ENCODE data around the gene MYEOV.

MYEOV gene

DNA sequence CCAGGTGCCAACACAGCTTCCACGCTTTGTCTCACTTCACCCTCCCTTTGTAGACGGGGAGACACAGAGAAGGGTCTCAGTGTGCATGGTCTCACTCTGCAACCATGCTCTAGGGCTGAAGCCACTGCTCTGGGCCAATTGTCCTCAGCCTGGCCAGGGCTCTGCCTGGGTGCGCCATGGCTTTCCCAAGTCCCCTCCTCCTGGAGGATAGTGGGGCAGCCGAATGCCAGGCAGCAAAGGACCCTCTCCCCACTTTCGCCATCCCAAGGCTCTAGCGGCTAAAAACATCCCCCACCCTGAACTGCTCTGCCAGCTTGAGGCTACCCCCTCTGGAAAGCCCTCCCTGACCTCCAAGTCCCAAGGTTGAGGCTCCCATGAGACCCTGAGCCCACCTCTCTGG, 20.4 kb upstream of the MYEOV start:
- Histone ChIP-seq H3K9me3 (ENCODE audit: control insufficient read depth, insufficient read depth, low read depth, low read length) (no peaks in the 10 kb centered on the region), H3K27ac (ENCODE audit: extremely low read depth, low read depth, low read length) (no peak overlapping the region), H3K36me3 (ENCODE audit: control insufficient read depth in 2 of 2, insufficient read depth in 1 of 2, low read length in 2 of 2) (no peaks in the 10 kb centered on the region), H3K4me1 (ENCODE audit: control insufficient read depth, insufficient read depth, low read length) (no peaks in the 10 kb centered on the region), H3K4me3 (ENCODE audit: low read depth, low read length) (no peak overlapping the region)
- no peak for TF ChIP-seq ZNF670 (tag by site-specific recombination; IDR thresholded peaks at IDR 0.05; ENCODE audit: low read depth)
- TF ChIP-seq, protein P1, sequence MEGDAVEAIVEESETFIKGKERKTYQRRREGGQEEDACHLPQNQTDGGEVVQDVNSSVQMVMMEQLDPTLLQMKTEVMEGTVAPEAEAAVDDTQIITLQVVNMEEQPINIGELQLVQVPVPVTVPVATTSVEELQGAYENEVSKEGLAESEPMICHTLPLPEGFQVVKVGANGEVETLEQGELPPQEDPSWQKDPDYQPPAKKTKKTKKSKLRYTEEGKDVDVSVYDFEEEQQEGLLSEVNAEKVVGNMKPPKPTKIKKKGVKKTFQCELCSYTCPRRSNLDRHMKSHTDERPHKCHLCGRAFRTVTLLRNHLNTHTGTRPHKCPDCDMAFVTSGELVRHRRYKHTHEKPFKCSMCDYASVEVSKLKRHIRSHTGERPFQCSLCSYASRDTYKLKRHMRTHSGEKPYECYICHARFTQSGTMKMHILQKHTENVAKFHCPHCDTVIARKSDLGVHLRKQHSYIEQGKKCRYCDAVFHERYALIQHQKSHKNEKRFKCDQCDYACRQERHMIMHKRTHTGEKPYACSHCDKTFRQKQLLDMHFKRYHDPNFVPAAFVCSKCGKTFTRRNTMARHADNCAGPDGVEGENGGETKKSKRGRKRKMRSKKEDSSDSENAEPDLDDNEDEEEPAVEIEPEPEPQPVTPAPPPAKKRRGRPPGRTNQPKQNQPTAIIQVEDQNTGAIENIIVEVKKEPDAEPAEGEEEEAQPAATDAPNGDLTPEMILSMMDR (tag by site-specific recombination; IDR thresholded peaks at IDR 0.05), result no peak
- no peak for TF ChIP-seq ZNF366 (tag by site-specific recombination; conservative IDR thresholded peaks at IDR 0.05)
- TF ChIP-seq ZNF707 (tag by site-specific recombination; IDR thresholded peaks at IDR 0.05), result no peak
- POLR2A ChIA-PET, result no interaction called here
- CTCF ChIA-PET, result interaction anchor here (0.6 to 1.3 kb wide), 2 partner anchors 19 to 723 kb away, joined by 3 to 4 read pairs; no protein-coding TSS in a partner anchor

DNA sequence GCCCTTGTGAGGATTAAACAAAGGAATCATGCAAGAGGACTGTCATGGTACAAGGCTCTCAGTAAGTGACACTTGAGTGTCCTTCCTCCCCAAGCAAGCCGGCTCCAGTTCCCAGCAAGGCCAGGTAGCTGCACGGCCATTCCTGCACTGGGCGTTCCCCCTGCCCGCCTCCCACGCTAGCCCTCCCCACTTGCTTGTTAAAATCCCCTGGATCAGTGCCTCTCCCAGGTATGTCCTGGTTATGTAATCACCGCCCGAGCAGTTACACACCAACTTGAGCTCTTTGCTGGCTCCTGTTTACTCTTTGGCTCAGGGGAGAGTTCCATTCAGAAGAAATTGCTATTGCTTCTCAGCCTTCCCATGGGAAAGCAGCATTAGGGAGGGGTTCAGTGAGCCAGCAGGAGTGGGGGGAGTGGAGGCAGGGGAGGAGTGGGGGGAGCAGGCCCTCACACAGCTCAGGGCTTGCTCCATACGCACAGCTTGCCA, 19.4 kb upstream of the MYEOV start:
- Histone ChIP-seq H3K9me3 (ENCODE audit: control insufficient read depth, insufficient read depth, low read depth, low read length) (no peaks in the 10 kb centered on the region), H3K4me1 (ENCODE audit: control insufficient read depth, insufficient read depth, low read length) (no peaks in the 10 kb centered on the region), H3K27ac (ENCODE audit: extremely low read depth, low read depth, low read length) (no peak overlapping the region), H3K36me3 (ENCODE audit: control insufficient read depth in 2 of 2, insufficient read depth in 1 of 2, low read length in 2 of 2) (no peaks in the 10 kb centered on the region), H3K4me3 (ENCODE audit: low read depth, low read length) (no peak overlapping the region)
- CTCF ChIA-PET, result interaction anchor here (0.6 to 1.3 kb wide), 2 partner anchors 18 to 724 kb away, joined by 3 to 4 read pairs; no protein-coding TSS in a partner anchor
- POLR2A ChIA-PET, result interaction anchor here (0.8 to 1.0 kb wide), 3 partner anchors 22 to 367 kb away, joined by 4 to 16 read pairs (median 4); partner anchors contain the start of gene CCND1
- peak; percentile 73 for TF ChIP-seq KLF1 (tag by site-specific recombination; IDR thresholded peaks at IDR 0.05)
- TF ChIP-seq, protein P2, sequence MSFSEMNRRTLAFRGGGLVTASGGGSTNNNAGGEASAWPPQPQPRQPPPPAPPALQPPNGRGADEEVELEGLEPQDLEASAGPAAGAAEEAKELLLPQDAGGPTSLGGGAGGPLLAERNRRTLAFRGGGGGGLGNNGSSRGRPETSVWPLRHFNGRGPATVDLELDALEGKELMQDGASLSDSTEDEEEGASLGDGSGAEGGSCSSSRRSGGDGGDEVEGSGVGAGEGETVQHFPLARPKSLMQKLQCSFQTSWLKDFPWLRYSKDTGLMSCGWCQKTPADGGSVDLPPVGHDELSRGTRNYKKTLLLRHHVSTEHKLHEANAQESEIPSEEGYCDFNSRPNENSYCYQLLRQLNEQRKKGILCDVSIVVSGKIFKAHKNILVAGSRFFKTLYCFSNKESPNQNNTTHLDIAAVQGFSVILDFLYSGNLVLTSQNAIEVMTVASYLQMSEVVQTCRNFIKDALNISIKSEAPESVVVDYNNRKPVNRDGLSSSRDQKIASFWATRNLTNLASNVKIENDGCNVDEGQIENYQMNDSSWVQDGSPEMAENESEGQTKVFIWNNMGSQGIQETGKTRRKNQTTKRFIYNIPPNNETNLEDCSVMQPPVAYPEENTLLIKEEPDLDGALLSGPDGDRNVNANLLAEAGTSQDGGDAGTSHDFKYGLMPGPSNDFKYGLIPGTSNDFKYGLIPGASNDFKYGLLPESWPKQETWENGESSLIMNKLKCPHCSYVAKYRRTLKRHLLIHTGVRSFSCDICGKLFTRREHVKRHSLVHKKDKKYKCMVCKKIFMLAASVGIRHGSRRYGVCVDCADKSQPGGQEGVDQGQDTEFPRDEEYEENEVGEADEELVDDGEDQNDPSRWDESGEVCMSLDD (tag by site-specific recombination; IDR thresholded peaks at IDR 0.05), result no peak
- TF ChIP-seq ZNF341 (tag by site-specific recombination; IDR thresholded peaks at IDR 0.05; ENCODE audit: low read depth), result peak; percentile 41; the same call in 1 of the 2 replicates
- TF ChIP-seq, protein P3, sequence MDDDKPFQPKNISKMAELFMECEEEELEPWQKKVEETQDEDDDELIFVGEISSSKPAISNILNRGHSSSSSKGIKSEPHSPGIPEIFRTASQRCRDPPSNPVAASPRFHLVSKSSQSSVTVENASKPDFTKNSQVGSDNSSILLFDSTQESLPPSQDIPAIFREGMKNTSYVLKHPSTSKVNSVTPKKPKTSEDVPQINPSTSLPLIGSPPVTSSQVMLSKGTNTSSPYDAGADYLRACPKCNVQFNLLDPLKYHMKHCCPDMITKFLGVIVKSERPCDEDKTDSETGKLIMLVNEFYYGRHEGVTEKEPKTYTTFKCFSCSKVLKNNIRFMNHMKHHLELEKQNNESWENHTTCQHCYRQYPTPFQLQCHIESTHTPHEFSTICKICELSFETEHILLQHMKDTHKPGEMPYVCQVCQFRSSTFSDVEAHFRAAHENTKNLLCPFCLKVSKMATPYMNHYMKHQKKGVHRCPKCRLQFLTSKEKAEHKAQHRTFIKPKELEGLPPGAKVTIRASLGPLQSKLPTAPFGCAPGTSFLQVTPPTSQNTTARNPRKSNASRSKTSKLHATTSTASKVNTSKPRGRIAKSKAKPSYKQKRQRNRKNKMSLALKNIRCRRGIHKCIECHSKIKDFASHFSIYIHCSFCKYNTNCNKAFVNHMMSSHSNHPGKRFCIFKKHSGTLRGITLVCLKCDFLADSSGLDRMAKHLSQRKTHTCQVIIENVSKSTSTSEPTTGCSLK (tag by site-specific recombination; IDR thresholded peaks at IDR 0.05), result no peak
- TF ChIP-seq, protein P4, sequence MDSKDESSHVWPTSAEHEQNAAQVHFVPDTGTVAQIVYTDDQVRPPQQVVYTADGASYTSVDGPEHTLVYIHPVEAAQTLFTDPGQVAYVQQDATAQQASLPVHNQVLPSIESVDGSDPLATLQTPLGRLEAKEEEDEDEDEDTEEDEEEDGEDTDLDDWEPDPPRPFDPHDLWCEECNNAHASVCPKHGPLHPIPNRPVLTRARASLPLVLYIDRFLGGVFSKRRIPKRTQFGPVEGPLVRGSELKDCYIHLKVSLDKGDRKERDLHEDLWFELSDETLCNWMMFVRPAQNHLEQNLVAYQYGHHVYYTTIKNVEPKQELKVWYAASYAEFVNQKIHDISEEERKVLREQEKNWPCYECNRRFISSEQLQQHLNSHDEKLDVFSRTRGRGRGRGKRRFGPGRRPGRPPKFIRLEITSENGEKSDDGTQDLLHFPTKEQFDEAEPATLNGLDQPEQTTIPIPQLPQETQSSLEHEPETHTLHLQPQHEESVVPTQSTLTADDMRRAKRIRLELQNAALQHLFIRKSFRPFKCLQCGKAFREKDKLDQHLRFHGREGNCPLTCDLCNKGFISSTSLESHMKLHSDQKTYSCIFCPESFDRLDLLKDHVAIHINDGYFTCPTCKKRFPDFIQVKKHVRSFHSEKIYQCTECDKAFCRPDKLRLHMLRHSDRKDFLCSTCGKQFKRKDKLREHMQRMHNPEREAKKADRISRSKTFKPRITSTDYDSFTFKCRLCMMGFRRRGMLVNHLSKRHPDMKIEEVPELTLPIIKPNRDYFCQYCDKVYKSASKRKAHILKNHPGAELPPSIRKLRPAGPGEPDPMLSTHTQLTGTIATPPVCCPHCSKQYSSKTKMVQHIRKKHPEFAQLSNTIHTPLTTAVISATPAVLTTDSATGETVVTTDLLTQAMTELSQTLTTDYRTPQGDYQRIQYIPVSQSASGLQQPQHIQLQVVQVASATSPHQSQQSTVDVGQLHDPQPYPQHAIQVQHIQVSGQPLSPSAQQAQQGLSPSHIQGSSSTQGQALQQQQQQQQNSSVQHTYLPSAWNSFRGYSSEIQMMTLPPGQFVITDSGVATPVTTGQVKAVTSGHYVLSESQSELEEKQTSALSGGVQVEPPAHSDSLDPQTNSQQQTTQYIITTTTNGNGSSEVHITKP (tag by site-specific recombination; IDR thresholded peaks at IDR 0.05), result no peak
- peak; percentile 44 for TF ChIP-seq ZFHX2 (tag by site-specific recombination; conservative IDR thresholded peaks at IDR 0.05)
- TF ChIP-seq, protein P5, sequence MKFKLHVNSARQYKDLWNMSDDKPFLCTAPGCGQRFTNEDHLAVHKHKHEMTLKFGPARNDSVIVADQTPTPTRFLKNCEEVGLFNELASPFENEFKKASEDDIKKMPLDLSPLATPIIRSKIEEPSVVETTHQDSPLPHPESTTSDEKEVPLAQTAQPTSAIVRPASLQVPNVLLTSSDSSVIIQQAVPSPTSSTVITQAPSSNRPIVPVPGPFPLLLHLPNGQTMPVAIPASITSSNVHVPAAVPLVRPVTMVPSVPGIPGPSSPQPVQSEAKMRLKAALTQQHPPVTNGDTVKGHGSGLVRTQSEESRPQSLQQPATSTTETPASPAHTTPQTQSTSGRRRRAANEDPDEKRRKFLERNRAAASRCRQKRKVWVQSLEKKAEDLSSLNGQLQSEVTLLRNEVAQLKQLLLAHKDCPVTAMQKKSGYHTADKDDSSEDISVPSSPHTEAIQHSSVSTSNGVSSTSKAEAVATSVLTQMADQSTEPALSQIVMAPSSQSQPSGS (tag by site-specific recombination; IDR thresholded peaks at IDR 0.05; ENCODE audit: low read depth), result no peak
- TF ChIP-seq ZNF426 (tag by site-specific recombination; IDR thresholded peaks at IDR 0.05), result no peak
- TF ChIP-seq ZNF37A (tag by site-specific recombination; IDR thresholded peaks at IDR 0.05), result no peak
- TF ChIP-seq, protein P6, sequence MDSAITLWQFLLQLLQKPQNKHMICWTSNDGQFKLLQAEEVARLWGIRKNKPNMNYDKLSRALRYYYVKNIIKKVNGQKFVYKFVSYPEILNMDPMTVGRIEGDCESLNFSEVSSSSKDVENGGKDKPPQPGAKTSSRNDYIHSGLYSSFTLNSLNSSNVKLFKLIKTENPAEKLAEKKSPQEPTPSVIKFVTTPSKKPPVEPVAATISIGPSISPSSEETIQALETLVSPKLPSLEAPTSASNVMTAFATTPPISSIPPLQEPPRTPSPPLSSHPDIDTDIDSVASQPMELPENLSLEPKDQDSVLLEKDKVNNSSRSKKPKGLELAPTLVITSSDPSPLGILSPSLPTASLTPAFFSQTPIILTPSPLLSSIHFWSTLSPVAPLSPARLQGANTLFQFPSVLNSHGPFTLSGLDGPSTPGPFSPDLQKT (IDR thresholded peaks at IDR 0.05; ENCODE audit: borderline replicate concordance, low read depth, low read length), result no peak
- no peak for TF ChIP-seq ZNF529 (tag by site-specific recombination; IDR thresholded peaks at IDR 0.05; ENCODE audit: insufficient replicate concordance)
- no peak for TF ChIP-seq MEIS1 (CRISPR knock-in tag; IDR thresholded peaks at IDR 0.05; ENCODE audit: borderline replicate concordance)

Measured in HEK293 (cell line).